Measurements from ENCODE around the gene SUN3.

GRCh38 chr7:48040944-48041652 is 12.2 kb upstream of the SUN3 start:
- no peak for TF ChIP-seq POLR2A (IDR thresholded peaks at IDR 0.05)
- no peak for TF ChIP-seq CTCF (IDR thresholded peaks at IDR 0.05)

Data from heart left ventricle (tissue), 13 donors.